Raji (cell line): ENCODE data around the gene FBXL17.

Experiments
- POLR2A ChIP-seq: IDR thresholded peaks from 2 replicates; pipeline ENCODE4 v1.6.1; 2011; ENCODE audit warnings: low read depth, low read length, control low read depth; ENCODE audit not compliant: insufficient read depth

FBXL17 gene

DNA sequence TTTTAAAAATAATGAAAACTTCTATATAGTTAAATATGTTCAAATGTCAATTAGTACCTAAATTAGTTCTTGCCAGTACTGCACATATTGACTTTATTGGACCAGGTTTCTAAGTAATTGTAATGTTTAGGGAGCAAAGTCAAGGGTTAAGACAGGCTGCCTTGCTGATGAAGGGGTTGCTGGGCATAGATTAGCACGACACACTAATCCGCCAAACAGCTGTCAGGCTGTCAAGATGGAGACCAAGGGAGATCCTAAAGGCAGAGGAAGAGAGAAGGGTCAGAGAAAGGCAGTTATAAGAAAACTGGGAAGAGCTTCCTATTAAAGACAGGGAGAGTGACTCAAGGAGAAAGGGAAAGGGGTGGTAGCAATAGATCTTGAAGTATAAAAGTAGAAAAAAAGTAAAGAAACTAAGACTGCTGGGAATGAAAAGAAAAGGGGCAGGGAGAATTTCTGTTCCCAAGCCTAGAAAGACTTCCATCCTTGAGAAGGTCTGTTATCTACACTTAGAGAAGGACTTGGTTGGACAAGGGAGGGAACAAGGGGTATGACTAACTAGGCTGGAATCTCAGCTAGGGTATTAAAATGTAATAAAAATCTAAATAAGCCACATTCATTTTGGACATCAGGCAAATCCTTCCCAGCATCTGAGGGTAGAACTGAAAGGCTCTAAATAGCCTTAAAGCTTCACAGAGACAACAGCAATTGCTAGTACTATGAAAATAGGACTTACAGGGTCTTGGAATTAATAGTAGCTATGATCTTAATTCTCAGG, 188.7 kb downstream of the FBXL17 start:
- TF ChIP-seq POLR2A: no peak

DNA sequence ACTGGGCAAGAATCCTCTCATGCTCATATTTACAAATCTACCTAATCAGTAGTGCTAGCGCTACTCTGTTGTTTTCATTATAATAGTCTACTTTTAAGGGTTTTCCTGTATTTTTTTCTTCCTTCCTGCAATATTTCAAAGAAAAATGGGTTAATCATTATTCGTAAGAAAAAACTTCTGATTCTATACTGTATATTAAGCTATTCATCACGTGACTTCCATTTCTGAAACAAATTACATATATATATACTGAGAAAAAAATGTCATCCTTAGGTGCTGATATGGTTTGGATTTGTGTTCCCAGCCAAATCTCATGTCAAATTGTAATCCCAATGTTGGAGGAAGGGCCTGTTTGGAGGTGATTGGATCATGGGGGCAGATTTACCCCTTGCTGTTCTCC, 197.0 kb downstream of the FBXL17 start:
- no peak for TF ChIP-seq POLR2A

DNA sequence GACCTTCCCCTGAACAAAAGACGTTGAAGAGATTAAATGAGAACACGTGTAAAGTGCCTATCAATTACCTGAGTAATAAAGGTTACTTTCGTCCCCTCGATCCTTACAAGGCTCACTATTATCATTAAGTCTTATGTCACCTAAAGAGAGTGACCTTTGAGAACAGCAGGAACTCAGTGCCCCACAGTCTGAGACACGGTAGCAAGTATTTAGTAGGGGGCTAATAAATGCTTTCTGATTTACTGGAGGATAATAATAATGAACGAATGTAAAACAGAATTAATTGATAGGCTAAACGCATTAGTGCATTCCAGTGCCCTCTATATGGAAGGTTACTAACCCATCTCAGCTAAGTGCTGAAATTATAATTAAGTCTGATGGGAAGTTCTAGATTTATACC, 199.9 kb downstream of the FBXL17 start:
- TF ChIP-seq POLR2A: no peak

DNA sequence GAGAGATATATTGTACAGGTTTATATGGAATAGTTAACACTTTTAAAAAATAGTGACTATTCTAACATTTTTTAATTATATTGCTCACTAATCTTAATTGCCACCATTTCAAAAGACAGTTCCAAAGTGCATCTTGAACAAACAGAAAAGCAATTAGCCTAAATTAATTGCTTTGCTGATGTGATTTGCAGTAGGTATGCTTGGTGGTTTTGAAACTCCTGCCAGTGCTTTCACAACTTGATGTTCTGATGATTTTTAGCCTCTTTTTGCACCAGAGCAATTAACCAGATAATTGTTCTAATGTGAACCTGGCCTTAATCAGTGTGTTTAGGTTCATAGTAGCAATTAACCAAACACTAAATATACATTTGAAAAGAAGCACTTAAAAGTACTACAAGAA, 207.6 kb downstream of the FBXL17 start:
- no peak for TF ChIP-seq POLR2A

DNA sequence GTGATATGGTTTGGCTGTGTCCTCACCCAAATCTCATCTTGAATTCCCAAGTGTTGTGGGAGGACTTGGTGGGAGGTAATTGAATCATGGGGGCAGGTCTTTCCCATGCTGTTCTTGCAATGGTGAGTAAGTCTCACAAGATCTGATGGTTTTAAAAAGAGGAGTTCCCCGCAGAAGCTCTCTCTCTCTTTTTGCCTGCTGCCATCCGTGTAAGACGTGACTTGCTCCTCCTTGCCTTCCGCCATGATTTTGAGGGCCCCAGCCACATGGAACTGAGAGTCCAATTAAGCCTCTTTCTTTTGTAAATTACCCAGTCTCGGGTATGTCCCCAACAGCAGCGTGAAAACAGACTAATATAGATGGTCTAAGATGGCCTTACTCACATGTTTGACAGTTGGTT, 210.1 kb downstream of the FBXL17 start:
- TF ChIP-seq POLR2A: no peak

DNA sequence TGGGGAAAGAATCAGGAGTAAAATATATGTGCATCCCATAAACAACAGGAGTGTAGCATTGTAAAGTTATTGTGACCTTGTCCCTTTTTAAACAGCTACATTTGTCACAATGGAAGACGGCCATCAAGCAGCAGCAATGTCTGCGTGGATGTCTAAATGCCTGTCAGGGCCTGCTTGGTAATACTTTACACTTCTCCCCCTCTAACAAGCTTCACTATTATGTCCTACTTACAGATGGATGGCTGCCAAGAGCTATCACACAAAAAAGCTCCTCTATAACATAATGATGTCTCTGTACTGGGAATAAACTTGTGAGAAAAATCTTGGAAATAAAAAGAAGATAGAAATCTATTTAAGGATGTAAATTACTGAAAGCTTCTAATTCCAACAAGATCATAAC, 213.0 kb downstream of the FBXL17 start:
- no peak for TF ChIP-seq POLR2A

DNA sequence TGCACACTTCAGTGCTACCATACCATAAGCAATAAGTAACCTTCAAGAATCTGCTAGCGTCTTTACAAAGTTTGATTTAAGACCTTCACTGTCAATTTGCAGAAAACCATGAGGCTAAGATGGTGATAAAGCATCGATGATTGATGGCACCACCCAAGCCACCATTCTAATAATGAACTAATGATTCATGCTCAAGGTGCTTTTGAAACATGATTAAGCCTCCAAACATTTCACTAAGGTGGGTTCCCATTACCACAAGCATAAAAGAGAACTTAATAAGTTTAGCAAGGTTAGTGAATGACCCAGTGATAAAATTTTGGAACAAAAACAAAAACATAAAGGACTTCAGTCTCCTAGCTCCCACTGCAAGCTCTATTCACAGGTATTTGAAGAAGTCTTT, 214.7 kb downstream of the FBXL17 start:
- no peak for TF ChIP-seq POLR2A

DNA sequence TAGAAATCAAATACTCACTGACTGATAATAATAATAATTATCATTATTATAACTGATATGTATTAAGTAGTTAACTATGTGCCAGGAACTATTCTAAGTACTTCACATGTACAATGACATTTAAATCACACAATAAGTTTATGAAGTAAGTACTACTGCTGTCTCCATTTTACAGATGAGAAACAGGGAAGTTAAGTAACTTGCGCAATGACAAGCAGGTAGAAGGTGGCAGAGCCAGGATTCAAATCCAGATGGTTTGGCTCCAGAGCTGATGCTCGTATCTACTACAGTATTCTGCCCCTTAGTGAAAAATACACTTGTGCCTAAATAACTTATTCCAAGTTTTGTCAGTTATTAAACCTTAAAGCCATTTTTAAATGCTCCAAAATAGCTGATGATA, 217.3 kb downstream of the FBXL17 start:
- TF ChIP-seq POLR2A: no peak

DNA sequence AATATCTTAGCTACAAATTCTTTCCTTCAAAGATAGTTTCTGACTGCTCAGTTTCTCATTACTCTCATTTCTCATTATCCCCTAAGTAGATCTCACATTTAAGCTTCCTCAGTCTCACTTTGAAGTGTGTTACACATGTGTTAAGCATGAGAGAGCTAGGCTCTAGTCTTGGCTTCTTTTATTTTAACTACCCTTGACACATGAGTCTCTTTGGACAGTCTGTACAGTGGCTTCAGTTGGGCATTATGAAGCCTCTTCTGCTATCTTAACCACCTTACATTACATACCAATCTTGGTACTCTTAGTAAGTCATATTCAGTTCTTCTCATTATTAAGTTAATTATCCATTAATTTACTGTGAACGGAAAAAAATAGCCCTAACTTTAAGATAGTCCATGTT, 232.5 kb downstream of the FBXL17 start:
- no peak for TF ChIP-seq POLR2A

DNA sequence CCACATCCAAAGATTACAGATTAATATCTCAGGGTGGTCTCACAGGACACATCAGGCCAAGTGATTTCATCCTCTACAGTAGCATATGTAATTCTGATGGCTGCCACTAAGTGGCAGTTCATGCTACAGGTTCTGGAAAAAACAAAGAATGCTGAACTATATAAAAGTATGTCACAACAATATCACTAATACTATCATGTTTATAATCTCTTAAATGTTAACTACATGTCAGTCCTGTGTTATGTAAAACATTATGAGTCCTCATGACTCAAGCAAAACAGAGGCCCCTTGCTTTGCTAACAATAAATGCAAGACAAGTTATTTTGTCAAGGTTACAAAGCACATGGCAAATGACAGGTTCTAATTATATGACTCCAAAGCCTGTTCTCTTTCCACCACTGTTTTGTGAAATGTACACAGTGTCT, 233.2 kb downstream of the FBXL17 start:
- TF ChIP-seq POLR2A: no peak

DNA sequence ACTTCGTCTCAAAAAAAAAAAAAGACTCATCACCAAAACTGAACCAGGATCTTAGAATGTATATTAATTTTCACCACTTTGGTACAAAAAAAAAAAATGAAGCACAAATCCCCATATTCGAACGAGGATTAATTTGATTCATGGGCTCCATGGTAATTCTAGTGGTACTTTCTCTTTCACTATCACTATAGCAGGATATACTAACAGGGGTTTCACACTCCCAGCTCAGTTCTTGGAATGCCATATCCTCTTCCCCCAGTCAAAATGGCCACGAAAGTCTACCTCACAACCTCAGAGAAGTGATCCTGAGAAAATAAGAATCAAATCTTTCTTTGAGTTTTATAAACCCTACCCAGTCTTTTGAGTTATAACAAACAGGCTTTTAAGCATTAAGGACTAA, 235.7 kb downstream of the FBXL17 start:
- TF ChIP-seq POLR2A: no peak

DNA sequence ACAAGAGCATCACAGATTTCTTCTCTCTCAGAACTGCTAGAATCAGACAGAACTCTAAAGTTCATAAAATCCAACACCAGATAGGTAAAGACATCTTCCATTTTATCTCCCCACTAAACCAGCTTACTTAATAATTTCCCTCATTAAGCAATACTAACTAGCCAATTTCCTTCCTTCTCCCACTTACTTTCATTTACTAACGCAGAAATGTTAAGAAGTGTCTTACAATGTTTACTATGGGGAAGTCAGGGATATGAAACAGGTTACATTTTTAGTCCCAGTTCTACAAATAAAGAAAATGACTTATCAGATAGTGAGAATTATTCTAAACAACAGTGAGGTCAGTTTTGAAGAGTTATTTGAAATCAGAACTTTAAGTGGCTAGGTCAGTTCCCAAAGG, 236.5 kb downstream of the FBXL17 start:
- TF ChIP-seq POLR2A: no peak

DNA sequence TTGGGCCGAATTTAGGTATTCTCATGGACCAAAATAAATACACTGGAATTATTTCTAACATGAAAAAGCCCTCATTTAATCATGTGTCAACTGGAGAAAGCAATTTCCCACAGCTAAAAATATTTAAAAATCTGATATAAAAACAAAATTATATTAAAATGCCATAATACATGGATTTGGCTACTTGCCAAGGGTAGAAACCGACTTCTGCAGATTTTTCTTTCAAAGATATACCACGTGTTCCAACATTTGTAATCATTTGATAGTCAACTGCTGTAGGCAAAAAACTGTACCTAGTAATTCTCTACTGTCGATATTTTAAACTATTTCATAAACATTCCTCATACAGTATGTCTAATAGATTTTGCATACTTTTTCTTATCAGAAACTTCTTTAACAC, 237.6 kb downstream of the FBXL17 start:
- TF ChIP-seq POLR2A: no peak

DNA sequence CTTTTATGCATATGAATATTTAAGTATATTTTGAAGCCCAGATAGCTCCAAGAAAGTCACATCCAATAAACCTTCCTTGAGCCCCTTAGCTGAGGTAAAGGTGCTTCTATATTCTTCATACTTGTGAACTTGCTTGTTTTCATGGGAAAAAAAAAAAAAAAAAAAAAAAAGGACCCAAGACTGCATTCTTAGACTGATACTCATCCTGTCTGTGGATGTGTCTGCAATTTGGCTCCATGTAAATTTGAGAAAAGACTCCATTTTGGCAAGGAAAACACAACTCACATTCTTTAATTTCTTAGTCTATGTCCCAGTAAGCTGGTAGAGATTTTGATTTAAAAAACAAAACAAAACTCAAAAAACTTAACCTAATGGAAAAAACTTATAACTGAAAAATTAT, 238.3 kb downstream of the FBXL17 start:
- TF ChIP-seq POLR2A: no peak

DNA sequence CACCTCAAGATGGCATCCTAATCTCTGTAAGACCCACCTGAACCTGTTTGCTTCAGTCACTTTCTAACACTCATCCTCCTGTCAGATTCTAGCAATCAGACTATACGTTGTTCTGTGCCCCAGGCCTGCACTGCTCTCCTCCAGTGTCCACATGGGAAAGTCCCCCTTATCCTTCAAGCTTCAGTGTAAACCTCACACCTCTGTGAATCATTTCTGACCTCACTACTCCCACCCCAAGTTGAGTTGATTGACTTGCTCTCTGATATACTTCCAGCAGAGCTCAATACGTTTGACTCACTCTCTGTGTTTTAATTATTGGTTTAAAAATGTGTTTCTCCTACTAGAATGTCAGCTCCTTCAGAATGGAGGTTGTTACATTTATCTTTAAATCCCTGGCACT, 240.2 kb downstream of the FBXL17 start:
- no peak for TF ChIP-seq POLR2A

DNA sequence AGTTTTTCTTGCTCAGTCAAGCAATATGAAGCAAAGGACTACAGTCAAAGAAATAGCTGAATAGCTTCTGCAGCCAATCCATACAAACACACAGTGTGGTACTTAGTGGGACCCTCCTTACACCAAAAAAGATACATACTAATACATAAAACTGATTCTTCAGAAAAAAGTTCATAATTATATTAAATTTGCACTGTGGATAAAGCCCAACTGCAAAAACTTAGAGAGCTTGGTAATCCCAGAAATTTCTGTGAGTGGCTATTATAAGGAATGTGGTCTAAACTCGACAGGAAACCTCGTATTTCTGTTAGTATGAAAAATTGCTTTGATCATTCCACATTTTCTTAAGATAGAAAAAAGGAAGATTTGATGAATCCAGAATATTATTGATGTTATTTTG, 245.4 kb downstream of the FBXL17 start:
- no peak for TF ChIP-seq POLR2A

DNA sequence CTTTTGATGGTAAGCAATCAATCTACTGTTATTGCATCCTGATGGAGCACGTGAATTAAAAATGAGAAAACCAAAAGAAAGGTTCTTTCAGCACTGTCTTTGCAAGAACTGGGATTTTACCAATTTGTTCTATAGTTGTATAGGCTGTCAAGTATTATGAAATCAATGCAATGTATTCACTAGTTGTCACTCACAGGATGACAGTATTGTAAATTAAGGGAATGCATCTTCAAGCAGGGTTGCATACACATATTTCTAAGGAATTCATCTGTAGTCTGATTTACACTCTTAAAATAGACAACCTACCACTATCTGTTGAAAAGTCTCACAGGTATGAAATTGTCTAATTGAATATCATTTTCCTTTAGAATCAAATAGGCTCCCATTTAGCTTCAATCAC, 252.8 kb downstream of the FBXL17 start:
- no peak for TF ChIP-seq POLR2A
